Endothelial cell of umbilical vein (primary cell): ENCODE measurements around the gene LRRC14B. TPM values are rescaled to one million over a fixed set of nuclear protein-coding genes. Genes with fewer than 3 reads are reported as not detected.

Source experiments
- BruUV-seq: library from RNA; stranded (reverse); fragments of 400-500 nt; replicated peaks from 2 replicates; lab custom pipeline; 2021; lab: Mats Ljungman, UMichigan
- CTCF ChIA-PET: fragments of 300-600, 350-600 bp; sonication (Branson Sonifier 250); formaldehyde crosslinking; loops from one replicate; lab custom pipeline; 2021; ENCODE audit warnings: antibody characterized with exemption, inconsistent platforms; lab: Charles Lee
- POLR2A ChIA-PET: fragments of 300-600, 350-600 bp; sonication (Branson Sonifier 250); formaldehyde crosslinking; loops from one replicate; lab custom pipeline; 2021; ENCODE audit warnings: antibody characterized with exemption, inconsistent platforms; lab: Charles Lee
- DNase-seq: peaks from one replicate; pipeline ENCODE4 v3.0.0-alpha.2; 2011; ENCODE audit warnings: low read depth, low spot score
- FAIRE-seq: peaks from 2 replicates; lab custom pipeline; 2011; peaks lifted over from hg19 to GRCh38; lab: Jason Lieb, UNC
- H2AFZ ChIP-seq: 2 replicates; pipeline ENCODE4 v1.6.0; 2012; ENCODE audit warnings: low read depth, low read length, control low read depth, inconsistent platforms
- H3K27ac ChIP-seq: 2 replicates; pipeline ENCODE4 v1.5.1; 2011; ENCODE audit warnings: low read depth, mild to moderate bottlenecking, control low read depth, low read length, moderate library complexity; ENCODE audit not compliant: insufficient read depth
- H3K27me3 ChIP-seq, 2 experiments: 2 replicates each; pipeline versions ENCODE4 v1.6.0 to v1.6.1; 2011; ENCODE audit warnings: low read length in 2 of 2, mixed read lengths in 1 of 2; ENCODE audit not compliant: control insufficient read depth in 2 of 2, insufficient read depth in 2 of 2
- H3K36me3 ChIP-seq, 2 experiments: 2 replicates in 1 of 2; 3 replicates in 1 of 2; pipeline ENCODE4 v1.5.1; 2011; ENCODE audit warnings: low read length in 2 of 2, mild to moderate bottlenecking in 1 of 2, moderate library complexity in 1 of 2; ENCODE audit not compliant: control insufficient read depth in 2 of 2, insufficient read depth in 2 of 2; ENCODE audit errors: extremely low read depth in 1 of 2
- H3K4me1 ChIP-seq: 3 replicates; pipeline ENCODE4 v1.5.1; 2011; ENCODE audit warnings: mild to moderate bottlenecking, low read length; ENCODE audit not compliant: control insufficient read depth, insufficient read depth; ENCODE audit errors: extremely low read depth
- H3K4me2 ChIP-seq: 2 replicates; pipeline ENCODE4 v1.6.1; 2011; ENCODE audit warnings: low read length, control low read depth, mixed read lengths; ENCODE audit not compliant: insufficient read depth
- H3K4me3 ChIP-seq, 3 experiments: fragments of 200-600 bp in 1 of 3; sonication (generic), shearing (Covaris generic) in 1 of 3; replicated peaks in 1 of 3; 2 replicates each; pipeline ENCODE4 v1.5.1; 2011 to 2016; ENCODE audit warnings: control low read depth in 3 of 3, low read length in 3 of 3, mild to moderate bottlenecking in 2 of 3, inconsistent platforms in 1 of 3, low read depth in 1 of 3, moderate library complexity in 1 of 3; ENCODE audit not compliant: insufficient read depth in 1 of 3
- H3K79me2 ChIP-seq: 2 replicates; pipeline ENCODE4 v1.6.0; 2012; ENCODE audit warnings: low read length, inconsistent platforms; ENCODE audit not compliant: control insufficient read depth, insufficient read depth
- H3K9ac ChIP-seq: replicated peaks from 2 replicates; pipeline ENCODE3; 2011; ENCODE audit warnings: low read length, control low read depth; ENCODE audit not compliant: insufficient read depth; ENCODE audit errors: extremely low read depth
- H3K9me1 ChIP-seq: replicated peaks from 3 replicates; pipeline ENCODE4 v1.6.0; 2011; ENCODE audit warnings: mild to moderate bottlenecking, low read length; ENCODE audit not compliant: control insufficient read depth, insufficient read depth; ENCODE audit errors: extremely low read depth
- H3K9me3 ChIP-seq: replicated peaks from 2 replicates; pipeline ENCODE4 v1.5.1; 2012; ENCODE audit warnings: low read length, inconsistent platforms; ENCODE audit not compliant: control insufficient read depth, insufficient read depth
- H4K20me1 ChIP-seq: replicated peaks from 2 replicates; pipeline ENCODE3; 2011; ENCODE audit warnings: mild to moderate bottlenecking, low read length; ENCODE audit not compliant: control insufficient read depth, insufficient read depth; ENCODE audit errors: extremely low read depth
- CTCF ChIP-seq, 2 donors: IDR thresholded peaks; 1 replicate in 1 of 2; 2 replicates in 1 of 2; pipeline ENCODE4 v1.5.1; 2011; ENCODE audit warnings: low read length in 2 of 2, mild to moderate bottlenecking in 2 of 2, moderate library complexity in 2 of 2, control low read depth in 1 of 2, inconsistent platforms in 1 of 2, low read depth in 1 of 2; ENCODE audit not compliant: insufficient read depth in 1 of 2; ENCODE audit errors: extremely low read depth in 1 of 2
- EZH2 ChIP-seq: IDR thresholded peaks from 2 replicates; pipeline ENCODE4 v1.6.1; 2012; ENCODE audit warnings: borderline replicate concordance, low read depth, mild to moderate bottlenecking, moderate library complexity, low read length, inconsistent platforms; ENCODE audit not compliant: severe bottlenecking
- FOS ChIP-seq: IDR thresholded peaks from 2 replicates; pipeline ENCODE4 v1.6.1; 2011; ENCODE audit warnings: mild to moderate bottlenecking, low read length, moderate library complexity, borderline replicate concordance; ENCODE audit not compliant: insufficient read depth
- GATA2 ChIP-seq: IDR thresholded peaks from 2 replicates; pipeline ENCODE4 v1.7.0; 2011; ENCODE audit warnings: low read depth, mild to moderate bottlenecking, moderate library complexity, mixed read lengths, low read length; ENCODE audit not compliant: insufficient read length, insufficient read depth
- JUN ChIP-seq: IDR thresholded peaks from 2 replicates; pipeline ENCODE4 v1.6.1; 2011; ENCODE audit warnings: borderline replicate concordance, low read depth; ENCODE audit not compliant: insufficient read length, insufficient read depth
- MAX ChIP-seq: IDR thresholded peaks from 2 replicates; pipeline ENCODE4 v1.6.1; 2011; ENCODE audit not compliant: insufficient read depth, insufficient read length
- MYC ChIP-seq: IDR thresholded peaks from one replicate; pipeline ENCODE4 v1.6.1; 2011; ENCODE audit warnings: mild to moderate bottlenecking, low read depth, low read length
- POLR2A ChIP-seq: IDR thresholded peaks from 2 replicates; pipeline ENCODE4 v1.6.1; 2012; ENCODE audit warnings: low read depth, mild to moderate bottlenecking, control low read depth, low read length
- POLR2AphosphoS5 ChIP-seq: IDR thresholded peaks from 2 replicates; pipeline ENCODE4 v1.6.1; 2012; ENCODE audit warnings: low read depth, mild to moderate bottlenecking, control low read depth, low read length, moderate library complexity; ENCODE audit not compliant: insufficient read depth
- dilution Hi-C: fragments of 300-500 bp; cut with MboI; formaldehyde crosslinking; loops from one replicate; pipeline ENCODE4 v1.15.0; 2019; ENCODE audit warnings: low sequenced_read_pairs; ENCODE audit not compliant: extremely low pct_ligation_motif_present
- intact Hi-C: fragments of 100-400 bp; cut with micrococcal nuclease; formaldehyde crosslinking; loops from one replicate; pipeline ENCODE4 v1.10.0; 2022
- polyA plus RNA-seq, 4 experiments: library from polyadenylated mRNA; depleted of rRNA in 3 of 4; stranded (reverse) in 3 of 4; unstranded in 1 of 4; fragments of >200 nt; gene quantifications; 2 replicates each; pipeline versions ENCODE4 v1.2.1 to v1.2.3, GENCODE V29; 2011 to 2012; ENCODE audit warnings: missing spikeins in 1 of 4
- total RNA-seq: library from RNA; stranded (reverse); gene quantifications from 2 replicates; pipeline ENCODE4 v1.2.3, GENCODE V29; 2021

LRRC14B gene
- total and polyA plus RNA-seq, 2 donors (not counting 3 experiments of a cell fraction or from before 2014, with no cell fraction given) = not detected

GRCh38 chr5:208449-209114, 17.3 kb downstream of the LRRC14B start:
- Histone ChIP-seq H3K27me3 (no peaks in the 10 kb centered on the region), H3K4me1 (no peaks in the 10 kb centered on the region), H3K36me3 (peaks cover 3 to 17% of the 10 kb centered on the region in 2 experiments), H3K9ac (no peak overlapping the region), H3K27ac (no peak overlapping the region), H4K20me1 (no peaks in the 10 kb centered on the region), H3K4me3 (no peak overlapping the region), H3K9me3 (no peaks in the 10 kb centered on the region), H3K79me2 (peaks cover 24% of the 10 kb centered on the region), H2AFZ (no peak overlapping the region), H3K4me2 (no peak overlapping the region), H3K9me1 (no peaks in the 10 kb centered on the region)
- no peak for DNase-seq
- ChIA-PET POLR2A (no interaction called here), CTCF (interaction anchor here (1.7 kb wide), 1 partner anchor 10 kb away, joined by 6 read pairs; the partner anchor contains the start of genes CCDC127 and SDHA)
- no peak for TF ChIP-seq POLR2AphosphoS5
- TF ChIP-seq MAX = no peak
- no peak for TF ChIP-seq FOS
- TF ChIP-seq JUN = no peak
- TF ChIP-seq POLR2A = no peak
- no peak for TF ChIP-seq EZH2
- no peak for TF ChIP-seq MYC
- no peak for TF ChIP-seq GATA2
- no peak for TF ChIP-seq CTCF (IDR thresholded peaks at IDR 0.05; ENCODE audit: extremely low read depth in 1 of 2, insufficient read depth in 1 of 2, low read depth in 1 of 2, low read length in 2 of 2)
- dilution Hi-C loops (no loop called here), intact Hi-C loops (no loop called here)
- no TSS peak for BruUV-seq
- FAIRE-seq = no peak
